Left lobe of liver (tissue), 2 donors: ENCODE results near the gene ISG15. TPM values are rescaled to one million over a fixed set of nuclear protein-coding genes. Genes with fewer than 3 reads are reported as not detected.
A peak's percentile ranks its signal among the peaks of the same experiment; 100 is the strongest.
"Not testable (repeated sequence)": the region's sequence is repeated elsewhere in the genome, so short reads cannot be mapped to it uniquely, and the experiment has no call there.

Experiments
- ATAC-seq: fragments of 200-7000 bp; cut with Tn5 transposase; one replicate; pipeline ENCODE4 v1.9.1; 2020; ENCODE audit warnings: mild to moderate bottlenecking, moderate library complexity
- DNase-seq: peaks from one replicate; pipeline ENCODE4 v3.0.0-alpha.2; 2020; ENCODE audit warnings: low spot score
- total RNA-seq: library from RNA; stranded (reverse); gene quantifications from one replicate; pipeline ENCODE4 v1.2.1, GENCODE V29; 2021
- donor health status: DM: no; HTN: no; CAD: no; lungs with moderate emphysema.
- donor health status: DM: no; HTN: yes; CAD: no.

The ISG15 gene
- total RNA-seq, 1 donor from 2014 or later = 26.3 TPM

DNA sequence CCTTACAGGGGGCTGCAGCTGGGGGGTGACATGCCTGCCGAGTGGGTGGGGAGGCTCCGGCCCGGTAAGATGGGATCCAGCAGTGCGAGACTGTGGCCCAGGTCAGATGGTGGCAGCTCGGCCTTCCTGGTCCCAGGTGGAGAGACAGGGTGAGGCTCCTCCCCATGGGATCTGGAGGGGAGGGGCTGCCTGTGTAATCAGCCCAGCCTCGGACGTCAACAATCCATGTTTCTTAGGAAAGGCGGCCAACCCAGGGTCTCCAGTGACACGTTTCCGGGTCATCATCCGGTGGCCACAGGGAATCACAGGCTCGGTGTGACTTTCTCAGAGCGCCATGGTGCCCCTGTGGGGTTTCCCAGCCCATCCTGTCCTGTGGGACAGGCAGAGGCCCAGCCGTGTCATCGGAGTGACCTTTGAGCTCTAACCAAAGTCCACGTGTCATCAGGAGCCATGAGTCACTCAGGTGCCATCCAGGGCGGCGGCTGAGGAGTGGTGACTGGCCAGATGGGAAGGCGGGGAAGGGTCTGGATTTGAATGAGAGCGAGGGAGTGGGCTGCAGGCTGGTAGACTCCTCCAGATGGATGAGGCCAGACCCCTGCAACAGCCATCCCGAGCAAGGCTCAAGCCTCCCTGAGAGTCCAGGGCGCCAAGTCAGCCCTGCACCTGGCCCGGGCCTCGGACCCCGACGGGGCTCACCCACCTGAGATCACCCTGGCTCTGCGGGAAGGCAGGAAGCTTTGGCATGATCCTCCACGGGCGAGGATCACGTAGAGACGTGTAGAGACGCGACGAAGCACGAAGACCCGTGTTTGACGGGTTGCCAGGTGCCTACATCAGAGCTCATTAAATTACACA, 6.8 kb upstream of the ISG15 start:
- DNase-seq (peak; percentile 93), ATAC-seq (peak; percentile 83)

DNA sequence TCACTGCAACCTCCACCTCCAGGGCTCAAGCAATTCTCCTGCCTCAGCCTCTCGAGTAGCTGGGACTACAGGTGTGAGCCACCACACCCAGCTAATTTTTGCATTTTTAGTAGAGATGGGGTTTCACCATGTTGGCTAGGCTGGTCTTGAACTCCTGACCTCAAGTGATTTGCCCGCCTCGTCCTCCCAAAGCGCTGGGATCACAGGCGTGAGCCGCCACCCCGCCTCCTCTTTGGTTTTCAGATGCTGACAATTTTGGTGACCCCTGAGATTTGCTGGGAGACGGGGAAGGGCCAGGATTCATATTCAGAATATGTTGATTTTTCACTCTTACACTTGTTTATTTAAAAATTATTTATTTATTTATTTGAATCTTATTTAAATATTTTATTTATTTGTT, 3.2 kb upstream of the ISG15 start:
- not testable (repeated sequence) for ATAC-seq, DNase-seq

GRCh38 chr1:1011396-1011949, 1.8 kb upstream of the ISG15 start:
- no peak for ATAC-seq
- DNase-seq = no peak

DNA sequence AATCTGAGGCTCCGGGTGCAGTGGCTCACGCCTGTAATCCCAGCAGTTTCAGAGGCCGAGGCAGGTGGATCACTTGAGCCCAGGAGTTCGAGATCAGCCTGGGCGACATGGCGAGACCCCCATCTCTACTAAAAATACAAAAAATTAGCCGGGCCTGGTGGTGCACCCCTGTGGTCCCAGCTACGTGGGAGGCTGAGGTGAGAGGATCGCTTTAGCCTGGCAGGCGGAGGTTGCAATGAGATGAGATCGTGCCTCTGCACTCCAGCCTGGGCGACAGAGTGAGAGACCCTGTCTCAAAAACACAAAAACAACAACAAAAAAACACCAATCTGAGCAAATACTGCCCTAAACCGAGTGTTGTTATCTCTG, 577 bp upstream of the ISG15 start:
- not testable (repeated sequence) for DNase-seq
- ATAC-seq = peak; percentile 9

- ATAC-seq = peak; percentile 1
- DNase-seq = no peak
Measured at GRCh38 chr1:1013922-1014648, 788 bp downstream of the ISG15 start.

DNA sequence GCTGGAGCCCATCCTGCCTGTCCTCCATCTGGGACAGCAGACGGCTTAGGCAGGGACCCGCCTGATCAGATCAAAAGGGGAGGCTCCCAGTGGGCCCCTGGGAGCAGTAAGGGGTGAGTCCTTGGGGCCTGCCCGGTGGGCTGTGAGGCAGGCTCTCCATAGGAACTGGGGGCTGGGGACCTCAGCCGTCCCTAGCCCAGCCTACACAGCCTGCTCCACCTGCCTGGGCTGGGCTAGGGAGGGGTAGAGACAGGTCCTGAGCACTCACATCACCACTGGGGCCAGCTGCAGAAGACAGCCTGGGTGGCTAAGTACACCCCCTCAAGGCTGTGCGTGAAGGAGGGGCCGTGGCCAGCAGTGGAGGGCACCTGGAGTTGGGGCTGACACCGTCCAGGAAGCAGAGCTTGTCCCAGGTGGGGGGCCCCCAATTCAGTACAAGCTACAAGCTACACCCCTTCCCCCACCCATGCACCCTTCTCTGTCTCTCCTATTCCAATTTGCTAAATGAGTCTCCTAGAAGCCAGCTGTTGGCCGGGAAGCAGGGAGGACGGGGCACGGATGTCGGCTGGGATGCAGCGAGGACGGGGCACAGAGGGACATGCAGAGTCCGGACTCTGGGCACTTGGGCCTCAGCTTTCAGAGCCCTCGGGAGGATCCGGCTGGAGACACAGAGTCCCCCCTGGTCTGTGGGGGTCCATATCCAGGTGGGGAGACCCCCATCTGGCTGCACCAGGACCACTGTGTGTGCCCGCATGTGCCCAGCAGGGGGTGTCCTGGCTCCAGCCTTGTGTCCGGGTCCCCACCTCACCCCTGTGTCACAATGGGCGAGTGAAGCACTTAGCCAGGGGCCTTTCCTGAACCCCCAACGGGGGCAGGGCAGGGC, 1.7 kb downstream of the ISG15 start:
- ATAC-seq (no peak), DNase-seq (no peak)

GRCh38 chr1:1017397-1018320, 4.4 kb downstream of the ISG15 start:
- DNase-seq, ATAC-seq: not testable (repeated sequence)

- not testable (repeated sequence) for DNase-seq, ATAC-seq
Measured at GRCh38 chr1:1018321-1018685, 5.0 kb downstream of the ISG15 start.

DNA sequence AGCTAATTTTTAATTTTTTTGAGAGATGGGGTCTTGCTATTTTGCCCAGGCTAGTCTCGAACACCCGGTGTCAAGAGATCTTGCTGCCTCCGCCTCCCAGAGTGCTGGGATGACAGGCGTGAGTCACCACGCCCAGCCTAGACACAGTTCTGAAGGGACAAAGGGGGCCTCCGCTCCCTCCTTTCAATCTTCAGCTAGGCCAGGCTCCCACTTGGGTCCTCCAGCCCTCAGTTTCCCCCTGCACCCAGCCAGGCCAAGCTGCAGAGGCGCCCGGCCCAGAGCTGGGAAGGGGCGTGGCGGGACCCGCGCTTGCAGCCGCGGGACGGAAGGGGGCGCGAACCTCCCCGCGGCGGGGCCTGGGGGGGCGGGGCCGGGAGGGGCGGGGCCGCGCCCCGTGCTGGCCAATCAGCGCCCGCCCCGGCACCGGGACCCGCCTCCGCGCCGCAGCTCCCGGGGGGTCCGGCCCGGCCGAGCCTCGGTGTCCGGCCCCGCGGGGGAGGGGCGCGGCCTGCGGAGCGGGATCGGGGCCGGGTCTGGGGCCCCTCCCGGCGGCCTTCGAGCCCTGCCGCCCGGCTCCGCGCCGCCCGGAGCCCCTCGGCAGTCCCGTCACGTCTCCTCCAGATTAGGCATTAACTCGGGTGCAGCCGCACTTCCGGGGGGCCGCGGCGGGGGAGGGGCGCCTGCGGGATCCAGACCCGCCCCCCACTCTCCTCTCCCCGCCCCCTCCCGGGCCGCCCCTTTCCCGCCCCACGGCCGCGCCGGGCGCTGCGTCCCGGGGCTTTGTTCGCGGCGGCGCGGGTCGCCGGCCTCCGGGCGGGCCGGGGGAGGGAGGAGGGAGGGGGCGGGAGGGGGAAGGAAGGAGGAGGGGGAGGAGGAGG, 6.1 kb downstream of the ISG15 start:
- ATAC-seq (peak; percentile 90), DNase-seq (peak; percentile 89)

- ATAC-seq (peak; percentile 56), DNase-seq (peak; percentile 79)
Measured at GRCh38 chr1:1020000-1020404, 6.7 kb downstream of the ISG15 start, which contains the start of gene AGRN. Gene AGRN (plus strand): TSS chr1:1020120. CDS start chr1:1020173, 53 bp downstream.

DNA sequence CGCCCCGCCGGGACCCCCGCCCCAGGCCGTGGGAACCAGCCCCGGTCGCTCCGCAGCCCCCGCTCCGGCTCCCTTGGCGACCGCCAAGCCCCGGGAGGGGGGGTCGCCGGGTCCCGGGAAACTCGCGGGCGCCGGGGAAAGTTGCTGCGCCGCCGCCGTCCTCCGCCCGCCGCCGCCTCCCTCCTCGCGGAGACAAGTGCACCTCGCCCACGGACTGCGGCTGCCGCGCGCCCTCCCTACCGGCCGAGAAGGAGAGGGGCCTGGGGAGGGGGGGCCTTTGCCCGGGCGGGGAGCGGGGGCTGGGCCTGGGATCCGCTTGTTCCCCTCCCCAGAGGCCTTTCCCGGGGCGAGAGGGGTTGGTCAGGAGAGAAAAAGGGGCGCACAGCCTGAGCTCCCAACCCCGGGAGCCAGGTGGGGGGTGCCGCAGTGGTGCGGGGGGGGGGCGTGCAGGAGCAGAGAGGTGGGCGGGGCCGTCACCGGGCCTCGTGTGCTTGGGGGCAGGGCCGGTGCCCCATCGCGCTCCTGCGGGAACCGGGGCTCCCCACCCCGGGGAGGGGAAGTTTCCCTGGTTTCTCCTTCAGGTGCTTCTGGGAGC, 7.2 kb downstream of the ISG15 start:
- ATAC-seq = no peak
- no peak for DNase-seq

- ATAC-seq = no peak
- peak; percentile 59 for DNase-seq
Measured at GRCh38 chr1:1021010-1021919, 8.0 kb downstream of the ISG15 start.

DNA sequence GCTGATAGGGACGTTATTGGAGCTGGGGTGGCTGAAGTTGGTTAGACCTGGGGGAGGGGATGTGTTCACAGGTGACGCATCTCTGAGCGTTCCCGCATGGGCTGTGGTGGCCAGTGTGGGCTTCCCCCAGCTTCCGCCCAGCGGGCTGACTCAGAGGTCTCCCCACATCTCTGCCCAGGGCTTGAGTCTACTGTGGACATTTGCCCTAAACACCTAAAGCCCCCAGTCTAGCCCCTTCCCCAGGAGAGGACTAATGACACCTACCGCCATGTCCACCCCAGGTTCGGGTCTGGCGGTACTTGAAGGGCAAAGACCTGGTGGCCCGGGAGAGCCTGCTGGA, 8.6 kb downstream of the ISG15 start:
- DNase-seq = no peak
- no peak for ATAC-seq

DNA sequence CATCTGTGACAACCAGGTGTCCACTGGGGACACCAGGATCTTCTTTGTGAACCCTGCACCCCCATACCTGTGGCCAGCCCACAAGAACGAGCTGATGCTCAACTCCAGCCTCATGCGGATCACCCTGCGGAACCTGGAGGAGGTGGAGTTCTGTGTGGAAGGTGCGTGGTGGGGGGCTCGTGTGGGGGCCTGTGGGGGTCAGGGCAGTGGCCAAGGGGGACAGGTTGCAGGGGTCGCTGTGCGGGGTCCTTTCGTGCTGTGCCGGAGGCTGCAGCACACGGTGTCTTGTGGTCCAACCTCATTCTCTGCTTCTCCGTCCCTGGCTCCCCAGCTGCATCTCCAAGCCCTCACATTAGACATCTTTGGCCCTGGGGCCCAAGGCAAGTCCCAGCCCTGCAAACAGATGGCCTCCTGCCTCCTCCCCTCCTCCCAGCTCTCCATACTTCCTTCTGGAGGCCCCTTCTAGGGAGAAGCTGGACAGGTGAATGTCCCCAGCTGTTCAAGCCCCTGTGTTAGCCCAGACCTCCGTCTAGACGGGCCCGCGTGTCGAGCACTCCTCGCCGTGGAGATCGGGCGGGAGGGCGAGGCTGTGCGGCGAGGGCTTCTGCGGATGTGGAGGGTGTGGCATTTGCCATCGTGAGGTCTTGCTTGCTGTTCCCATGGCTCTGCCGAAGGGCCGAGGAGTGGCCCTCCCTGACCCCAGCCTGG, 9.2 kb downstream of the ISG15 start:
- DNase-seq (no peak), ATAC-seq (no peak)

GRCh38 chr1:1023700-1024099, 10.4 kb downstream of the ISG15 start:
- no peak for ATAC-seq
- DNase-seq = no peak

DNA sequence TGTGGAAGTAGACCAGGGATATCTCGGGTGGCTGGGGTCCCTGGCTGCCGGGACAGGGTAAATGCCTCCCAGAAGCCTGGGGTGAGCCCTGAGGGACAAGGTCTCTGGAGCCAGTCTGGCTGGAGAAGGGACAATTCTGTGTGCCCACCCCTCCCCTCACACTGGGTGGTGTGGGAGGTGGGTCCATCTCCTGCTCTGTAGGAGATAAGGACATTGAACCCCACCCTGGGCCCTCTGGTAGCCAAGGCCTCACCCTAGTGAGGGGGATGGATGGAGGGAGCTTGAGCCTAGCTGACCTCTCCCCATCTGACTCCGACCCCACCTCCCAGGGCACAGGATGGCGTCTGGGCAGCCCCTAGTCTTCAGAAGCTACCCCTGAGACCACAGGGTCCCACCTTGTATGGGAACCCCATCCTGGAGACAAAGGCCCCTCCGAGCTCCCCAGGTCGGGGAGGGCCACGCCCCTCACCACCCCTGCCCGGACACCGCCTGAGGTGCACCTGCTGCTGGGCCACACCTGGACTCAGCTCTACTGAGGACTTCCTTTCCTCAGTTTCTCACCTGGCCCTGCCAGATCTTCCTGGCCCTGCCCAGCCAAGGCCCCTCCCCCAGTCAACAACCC, 11.0 kb downstream of the ISG15 start:
- ATAC-seq (no peak), DNase-seq (no peak)
